Stimulated activated CD4-positive, alpha-beta T cell treated with anti-CD3 and anti-CD28 coated beads, TNF-alpha, amount 100 ng/mL, for 4 hours (primary cell): ENCODE measurements around the gene EPS15.
A peak's percentile ranks its signal among the peaks of the same experiment; 100 is the strongest.
"Not testable (repeated sequence)": the region's sequence is repeated elsewhere in the genome, so short reads cannot be mapped to it uniquely, and the experiment has no call there.

Experiments
- DNase-seq, 3 experiments: peaks; one replicate each; pipeline ENCODE4 v3.0.0-alpha.2; 2020; ENCODE audit warnings: low read depth in 3 of 3

The EPS15 gene

GRCh38 chr1:51542158-51542953, 23.3 kb upstream of the EPS15 start:
- no peak for DNase-seq

- DNase-seq: no peak
Observed at GRCh38 chr1:51541313-51542050, 22.4 kb upstream of the EPS15 start.

- no peak for DNase-seq
Observed at GRCh38 chr1:51537568-51537967, 18.5 kb upstream of the EPS15 start.

GRCh38 chr1:51535006-51535592, 16.0 kb upstream of the EPS15 start:
- DNase-seq: no peak

- DNase-seq: no peak
Observed at GRCh38 chr1:51534447-51534846, 15.4 kb upstream of the EPS15 start.

- no peak for DNase-seq
Observed at GRCh38 chr1:51532853-51533252, 13.8 kb upstream of the EPS15 start.

GRCh38 chr1:51530447-51530846, 11.4 kb upstream of the EPS15 start:
- not testable (repeated sequence) for DNase-seq

- DNase-seq: no peak
Observed at GRCh38 chr1:51527144-51527543, 8.1 kb upstream of the EPS15 start.

GRCh38 chr1:51526248-51526647, 7.2 kb upstream of the EPS15 start:
- DNase-seq: no peak

- no peak for DNase-seq
Observed at GRCh38 chr1:51525295-51525694, 6.2 kb upstream of the EPS15 start.

GRCh38 chr1:51524817-51525216, 5.8 kb upstream of the EPS15 start:
- no peak for DNase-seq

GRCh38 chr1:51523931-51524330, 4.9 kb upstream of the EPS15 start:
- DNase-seq: no peak

GRCh38 chr1:51520700-51521248, 1.7 kb upstream of the EPS15 start:
- DNase-seq: no peak

- DNase-seq: no peak
Observed at GRCh38 chr1:51519865-51520699, 1.0 kb upstream of the EPS15 start.

GRCh38 chr1:51518586-51519047, 449 bp downstream of the EPS15 start:
- DNase-seq: peak in 1 of 3 experiments; percentile 22

GRCh38 chr1:51518033-51518585, 957 bp downstream of the EPS15 start:
- DNase-seq: no peak

- no peak for DNase-seq
Observed at GRCh38 chr1:51517361-51518032, 1.6 kb downstream of the EPS15 start.

GRCh38 chr1:51516649-51517158, 2.4 kb downstream of the EPS15 start:
- DNase-seq: no peak

- no peak for DNase-seq
Observed at GRCh38 chr1:51515982-51516648, 3.0 kb downstream of the EPS15 start.
